ENCODE measurements around the gene RBM19.

RBM19 gene

GRCh38 chr12:113797535-113797868 is 168.6 kb downstream of the RBM19 start:
- no peak for DNase-seq

GRCh38 chr12:113796852-113797534 is 169.1 kb downstream of the RBM19 start:
- no peak for DNase-seq

GRCh38 chr12:113796066-113796827 is 169.9 kb downstream of the RBM19 start:
- no peak for DNase-seq

- no peak for DNase-seq
Measured at GRCh38 chr12:113795445-113795844, 170.7 kb downstream of the RBM19 start.

GRCh38 chr12:113794774-113795173 is 171.4 kb downstream of the RBM19 start:
- no peak for DNase-seq

- no peak for DNase-seq
Measured at GRCh38 chr12:113793250-113793649, 172.9 kb downstream of the RBM19 start.

- DNase-seq, result no peak
Measured at GRCh38 chr12:113792450-113792849, 173.7 kb downstream of the RBM19 start.

- no peak for DNase-seq
Measured at GRCh38 chr12:113788020-113788856, 177.9 kb downstream of the RBM19 start.

- no peak for DNase-seq
Measured at GRCh38 chr12:113786107-113786506, 180.0 kb downstream of the RBM19 start.

- DNase-seq, result no peak
Measured at GRCh38 chr12:113783811-113784210, 182.3 kb downstream of the RBM19 start.

- no peak for DNase-seq
Measured at GRCh38 chr12:113782873-113783272, 183.3 kb downstream of the RBM19 start.

GRCh38 chr12:113781415-113782198 is 184.5 kb downstream of the RBM19 start:
- DNase-seq, result no peak

GRCh38 chr12:113779774-113780173 is 186.4 kb downstream of the RBM19 start:
- DNase-seq, result no peak

- no peak for DNase-seq
Measured at GRCh38 chr12:113778432-113779132, 187.5 kb downstream of the RBM19 start.

- DNase-seq, result no peak
Measured at GRCh38 chr12:113777751-113778150, 188.4 kb downstream of the RBM19 start.

- DNase-seq, result no peak
Measured at GRCh38 chr12:113776536-113776935, 189.6 kb downstream of the RBM19 start.

- no peak for DNase-seq
Measured at GRCh38 chr12:113774526-113774925, 191.6 kb downstream of the RBM19 start.

- no peak for DNase-seq
Measured at GRCh38 chr12:113772505-113773030, 193.6 kb downstream of the RBM19 start.

- DNase-seq, result no peak
Measured at GRCh38 chr12:113770389-113770865, 195.7 kb downstream of the RBM19 start.

GRCh38 chr12:113769305-113769704 is 196.8 kb downstream of the RBM19 start:
- no peak for DNase-seq

- no peak for DNase-seq
Measured at GRCh38 chr12:113768850-113769249, 197.3 kb downstream of the RBM19 start.
